Measurements from ENCODE around the gene FSTL4. TPM values are rescaled to one million over a fixed set of nuclear protein-coding genes. Genes with fewer than 3 reads are reported as not detected.
A peak's percentile ranks its signal among the peaks of the same experiment; 100 is the strongest.
"Not testable (repeated sequence)": the region's sequence is repeated elsewhere in the genome, so short reads cannot be mapped to it uniquely, and the experiment has no call there.

Gene FSTL4
- total RNA-seq, 6 donors from 2014 or later: 0.49 to 4.6 (median 1.1) TPM

DNA sequence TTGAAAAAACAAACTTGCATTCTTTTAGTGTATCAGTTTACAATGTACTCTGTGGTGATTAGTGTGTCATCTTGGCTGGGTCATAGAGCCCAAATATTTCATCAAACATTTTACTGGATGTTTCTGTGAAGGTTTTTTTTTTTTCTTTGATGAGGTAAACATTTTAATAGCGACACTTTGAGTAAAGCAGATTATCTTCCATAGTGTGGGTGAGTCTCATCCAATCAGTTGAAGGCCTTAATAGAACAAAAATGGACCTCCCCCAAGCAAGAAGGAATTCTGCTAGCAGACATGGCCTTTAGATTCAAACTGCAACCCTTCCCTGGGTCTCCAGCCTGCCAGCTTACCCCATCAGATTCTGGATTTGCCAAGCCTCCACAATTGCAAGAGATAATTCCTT is 72.5 kb downstream of the FSTL4 start:
- H3K9me3 ChIP-seq: no peaks in the 10 kb centered on the region
- H3K27me3 ChIP-seq: no peaks in the 10 kb centered on the region
- no peak overlapping the region for H3K4me3 ChIP-seq
- no peaks in the 10 kb centered on the region for H3K4me1 ChIP-seq
- DNase-seq (no peak), ATAC-seq (ENCODE audit: low FRiP score in 2 of 2) (peak in 1 of 2 donors; percentile 10)
- 73 to 84% methylated on average over 1 of the region's 1 CpG for WGBS, 2 donors
- TF ChIP-seq EP300 (IDR thresholded peaks at IDR 0.05) (no peak), POLR2A (IDR thresholded peaks at IDR 0.05) (no peak), POLR2AphosphoS5 (IDR thresholded peaks at IDR 0.05) (no peak)
- TF ChIP-seq, protein P1, sequence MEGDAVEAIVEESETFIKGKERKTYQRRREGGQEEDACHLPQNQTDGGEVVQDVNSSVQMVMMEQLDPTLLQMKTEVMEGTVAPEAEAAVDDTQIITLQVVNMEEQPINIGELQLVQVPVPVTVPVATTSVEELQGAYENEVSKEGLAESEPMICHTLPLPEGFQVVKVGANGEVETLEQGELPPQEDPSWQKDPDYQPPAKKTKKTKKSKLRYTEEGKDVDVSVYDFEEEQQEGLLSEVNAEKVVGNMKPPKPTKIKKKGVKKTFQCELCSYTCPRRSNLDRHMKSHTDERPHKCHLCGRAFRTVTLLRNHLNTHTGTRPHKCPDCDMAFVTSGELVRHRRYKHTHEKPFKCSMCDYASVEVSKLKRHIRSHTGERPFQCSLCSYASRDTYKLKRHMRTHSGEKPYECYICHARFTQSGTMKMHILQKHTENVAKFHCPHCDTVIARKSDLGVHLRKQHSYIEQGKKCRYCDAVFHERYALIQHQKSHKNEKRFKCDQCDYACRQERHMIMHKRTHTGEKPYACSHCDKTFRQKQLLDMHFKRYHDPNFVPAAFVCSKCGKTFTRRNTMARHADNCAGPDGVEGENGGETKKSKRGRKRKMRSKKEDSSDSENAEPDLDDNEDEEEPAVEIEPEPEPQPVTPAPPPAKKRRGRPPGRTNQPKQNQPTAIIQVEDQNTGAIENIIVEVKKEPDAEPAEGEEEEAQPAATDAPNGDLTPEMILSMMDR (IDR thresholded peaks at IDR 0.05): no peak
- H3K36me3 ChIP-seq: no peaks in the 10 kb centered on the region
- H3K27ac ChIP-seq: no peak overlapping the region

DNA sequence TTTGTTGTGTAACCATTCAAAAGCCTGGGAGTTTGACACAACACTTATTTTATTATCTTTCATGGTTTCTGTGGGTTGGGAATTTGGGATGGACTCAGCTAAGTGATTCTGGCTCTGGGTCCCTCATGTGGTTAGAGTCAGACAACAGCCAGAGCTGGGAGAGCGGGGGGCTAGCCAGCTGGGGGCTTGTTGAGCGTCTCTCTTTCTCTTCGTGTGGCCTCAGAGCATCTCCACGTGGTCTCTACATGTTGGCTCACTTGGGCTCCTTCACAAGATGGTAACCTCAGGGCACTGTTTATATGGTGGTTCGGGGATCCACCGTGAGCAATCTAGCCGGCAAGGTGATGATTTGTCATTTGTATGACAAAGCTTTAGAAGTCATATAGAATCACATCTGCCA is 73.6 kb downstream of the FSTL4 start:
- H3K9me3 ChIP-seq: no peaks in the 10 kb centered on the region
- TF ChIP-seq, protein P1 (IDR thresholded peaks at IDR 0.05): no peak
- TF ChIP-seq EP300 (IDR thresholded peaks at IDR 0.05): no peak
- no peak for TF ChIP-seq POLR2AphosphoS5 (IDR thresholded peaks at IDR 0.05)
- TF ChIP-seq POLR2A (IDR thresholded peaks at IDR 0.05): no peak
- H3K27me3 ChIP-seq: no peaks in the 10 kb centered on the region
- H3K4me1 ChIP-seq: no peaks in the 10 kb centered on the region
- no peak for ATAC-seq (ENCODE audit: low FRiP score in 2 of 2)
- 70 to 81% methylated on average over 7 of the region's 7 CpGs for WGBS, 2 donors
- no peak for DNase-seq
- H3K27ac ChIP-seq: no peak overlapping the region
- no peaks in the 10 kb centered on the region for H3K36me3 ChIP-seq
- no peak overlapping the region for H3K4me3 ChIP-seq

DNA sequence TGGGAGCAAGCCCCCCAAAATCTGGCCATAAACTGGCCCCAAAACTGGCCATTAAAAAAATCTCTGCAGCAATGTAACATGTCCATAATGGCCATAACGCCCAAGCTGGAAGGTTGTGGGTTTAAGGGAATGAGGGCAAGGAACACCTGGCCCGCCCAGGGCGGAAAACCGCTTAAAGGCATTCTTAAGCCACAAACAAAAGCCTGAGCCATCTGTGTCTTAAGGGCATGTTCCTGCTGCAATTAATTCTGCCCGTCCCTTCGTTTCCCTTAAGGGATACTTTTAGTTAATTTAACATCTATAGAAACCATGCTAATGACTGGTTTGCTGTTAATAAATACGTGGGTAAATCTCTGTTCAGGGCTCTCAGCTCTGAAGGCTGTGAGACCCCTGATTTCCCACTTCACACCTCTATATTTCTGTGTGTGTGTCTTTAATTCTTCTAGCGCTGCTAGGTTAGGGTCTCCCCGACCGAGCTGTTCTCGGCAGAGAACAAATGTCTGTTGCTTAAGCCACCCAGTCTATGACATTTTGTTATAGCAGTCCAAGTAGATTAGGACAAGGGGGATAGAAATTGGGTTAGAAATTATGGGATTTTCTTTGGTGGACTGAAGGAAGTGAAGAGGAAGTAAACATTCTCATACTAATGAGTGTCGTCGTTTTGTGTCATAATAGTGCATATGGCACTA is 77.0 kb downstream of the FSTL4 start:
- not testable (repeated sequence) for DNase-seq; H3K4me1 ChIP-seq; H3K27me3 ChIP-seq; H3K4me3 ChIP-seq; H3K36me3 ChIP-seq; H3K9me3 ChIP-seq; ATAC-seq (ENCODE audit: low FRiP score in 2 of 2); H3K27ac ChIP-seq
- WGBS, 2 donors: 82 to 84% methylated on average over 13 of the region's 13 CpGs

DNA sequence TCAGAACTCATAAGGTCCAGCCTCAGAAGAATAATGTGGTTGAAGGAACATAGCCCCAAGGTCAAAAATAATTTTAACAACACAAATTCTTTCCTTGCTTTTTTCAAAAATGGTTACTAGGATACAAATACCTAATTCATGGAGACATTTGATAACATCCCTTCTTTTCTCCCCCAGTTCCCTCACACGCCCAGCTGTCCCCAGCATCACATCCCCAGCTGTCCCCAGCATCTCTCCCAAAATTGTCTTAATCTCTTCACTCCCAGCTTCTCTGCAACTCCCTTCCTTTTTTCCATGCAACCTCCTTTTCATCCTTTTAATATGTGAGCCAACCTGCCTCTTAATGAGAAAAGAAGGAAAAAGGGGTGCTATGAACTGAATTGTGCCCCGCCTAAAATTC is 77.8 kb downstream of the FSTL4 start:
- Histone ChIP-seq H3K4me3 (no peak overlapping the region), H3K27me3 (no peaks in the 10 kb centered on the region), H3K36me3 (no peaks in the 10 kb centered on the region), H3K27ac (no peak overlapping the region), H3K9me3 (no peaks in the 10 kb centered on the region), H3K4me1 (no peaks in the 10 kb centered on the region)
- WGBS, 2 donors: 86 to 88% methylated on average over 2 of the region's 2 CpGs
- ATAC-seq (ENCODE audit: low FRiP score in 2 of 2) (no peak), DNase-seq (no peak)
- TF ChIP-seq POLR2AphosphoS5 (IDR thresholded peaks at IDR 0.05) (no peak), POLR2A (IDR thresholded peaks at IDR 0.05) (no peak), EP300 (IDR thresholded peaks at IDR 0.05) (no peak)
- TF ChIP-seq, protein P1 (IDR thresholded peaks at IDR 0.05): no peak

DNA sequence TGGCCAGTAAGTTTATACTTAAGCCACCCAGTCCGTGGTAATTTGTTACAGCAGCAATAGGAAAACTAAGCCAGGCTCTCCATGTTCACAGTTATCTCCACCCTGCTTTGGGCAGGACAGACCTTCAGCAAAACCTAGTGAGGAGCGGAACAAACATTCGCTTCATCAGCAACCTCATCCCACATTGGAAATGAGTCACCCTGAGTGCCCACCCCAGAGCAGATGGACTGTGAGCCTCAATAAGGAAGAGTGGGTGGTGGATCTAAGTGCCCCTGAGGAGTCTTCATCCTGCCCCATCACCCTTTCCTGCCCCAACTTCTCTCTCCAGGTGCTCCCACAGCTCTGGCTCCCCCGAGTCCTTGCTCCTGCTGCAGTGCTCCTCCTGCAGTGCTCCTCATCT is 78.8 kb downstream of the FSTL4 start:
- H3K4me3 ChIP-seq: no peak overlapping the region
- 93 to 94% methylated on average over 4 of the region's 4 CpGs for WGBS, 2 donors

More for the DNA sequence above, 78.8 kb downstream of the FSTL4 start:
- H3K27ac ChIP-seq: no peak overlapping the region
- no peaks in the 10 kb centered on the region for H3K27me3 ChIP-seq
- H3K4me1 ChIP-seq: no peaks in the 10 kb centered on the region
- ATAC-seq (ENCODE audit: low FRiP score in 2 of 2): no peak
- no peaks in the 10 kb centered on the region for H3K9me3 ChIP-seq
- H3K36me3 ChIP-seq: no peaks in the 10 kb centered on the region
- DNase-seq: no peak
- TF ChIP-seq POLR2A (IDR thresholded peaks at IDR 0.05) (no peak), EP300 (IDR thresholded peaks at IDR 0.05) (no peak), POLR2AphosphoS5 (IDR thresholded peaks at IDR 0.05) (no peak)
- TF ChIP-seq, protein P1 (IDR thresholded peaks at IDR 0.05): no peak

Measured in upper lobe of left lung (tissue), 6 donors.